Measurements from ENCODE around the gene GIT1.

Gene GIT1

DNA sequence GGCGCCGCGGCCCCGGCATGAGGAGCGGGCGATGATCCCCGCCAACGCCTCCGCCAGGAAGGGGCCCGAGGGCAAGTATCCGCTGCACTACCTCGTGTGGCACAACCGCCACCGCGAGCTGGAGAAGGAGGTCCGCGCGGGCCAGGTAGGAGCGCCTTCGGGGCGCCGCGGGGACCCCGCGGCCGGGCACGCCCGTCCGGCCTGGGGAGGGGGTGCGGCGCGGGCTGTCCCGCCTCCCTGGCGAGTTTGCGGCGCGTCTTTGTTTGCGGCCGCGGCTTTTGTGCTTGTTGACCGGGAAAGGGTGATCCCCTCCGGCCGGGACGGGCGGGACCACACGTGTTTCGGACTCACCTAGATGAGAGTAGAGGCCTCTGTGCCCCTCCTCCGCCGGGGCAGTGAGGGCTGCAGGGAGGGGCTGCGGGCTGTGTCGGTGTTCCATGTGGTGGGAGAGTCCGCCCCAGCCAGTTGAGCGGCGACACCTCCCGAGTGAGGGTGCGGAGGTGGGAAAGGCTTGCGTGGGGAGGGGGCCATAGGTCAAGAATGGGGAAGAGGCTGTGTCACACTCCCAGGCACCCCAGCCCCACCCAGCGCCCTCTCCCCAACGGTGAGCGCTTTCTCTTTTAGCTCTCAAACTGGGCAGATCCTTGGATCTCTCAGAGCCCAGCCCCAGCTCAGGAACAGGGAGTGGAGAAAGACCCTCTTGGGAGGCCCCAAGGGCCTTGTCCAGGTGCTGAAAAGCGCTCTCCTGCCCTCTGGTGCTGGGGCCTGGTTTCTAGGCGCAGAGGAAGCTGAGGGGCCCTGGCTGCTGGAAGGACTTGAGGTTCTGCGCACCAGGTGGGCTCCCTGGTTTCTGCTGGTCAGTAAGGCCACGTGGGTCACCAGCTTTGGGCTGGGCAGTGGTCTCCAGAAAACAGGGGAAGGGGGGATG lies 4.4 kb upstream of the GIT1 start:
- H3K4me3 ChIP-seq (ENCODE audit: low read depth, low read length), result peak overlapping the region; percentile 57

DNA sequence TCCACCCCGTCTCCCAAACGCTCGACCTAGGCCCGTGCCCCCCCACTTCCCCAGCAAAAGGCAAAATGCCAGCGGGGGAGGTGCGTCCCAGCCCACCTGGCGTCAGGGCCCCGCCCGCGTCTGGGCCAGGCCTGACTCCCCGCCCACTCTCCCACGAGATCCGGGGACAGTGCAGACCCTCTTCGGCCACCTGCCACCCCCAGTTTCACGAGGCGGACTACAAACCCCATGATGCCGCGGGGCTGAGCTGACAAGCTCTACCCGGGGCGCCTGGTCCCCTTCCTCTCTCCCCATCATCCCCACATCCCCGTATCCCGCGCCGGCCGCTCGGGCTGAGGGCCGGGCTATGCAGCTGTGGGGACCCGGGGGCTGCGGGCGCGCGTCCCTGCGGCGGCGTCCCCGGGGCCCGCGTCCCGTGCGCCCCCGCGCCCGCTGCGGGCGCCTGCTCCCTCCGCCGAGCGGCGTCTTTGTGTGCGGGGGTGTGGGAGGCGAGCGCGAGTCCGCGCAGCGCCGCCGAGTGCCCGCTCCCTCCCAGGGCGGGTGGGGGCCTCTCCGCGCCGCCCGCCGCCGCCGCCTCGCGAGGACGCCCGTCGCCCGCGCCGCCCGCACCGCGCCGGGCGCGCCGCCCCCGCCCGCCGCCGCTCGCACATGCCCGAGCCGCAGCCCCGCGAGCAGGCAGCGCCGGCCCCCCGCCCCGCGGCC lies 3.6 kb upstream of the GIT1 start, which contains the start of gene ANKRD13B:
Gene ANKRD13B (plus strand): TSS at position 283 of the 702 bp plus-strand sequence. CDS start 490 bp downstream, outside the sequence.
- peak within 1 kb of the TSS; percentile 67 for H3K4me3 ChIP-seq (ENCODE audit: low read depth, low read length)

DNA sequence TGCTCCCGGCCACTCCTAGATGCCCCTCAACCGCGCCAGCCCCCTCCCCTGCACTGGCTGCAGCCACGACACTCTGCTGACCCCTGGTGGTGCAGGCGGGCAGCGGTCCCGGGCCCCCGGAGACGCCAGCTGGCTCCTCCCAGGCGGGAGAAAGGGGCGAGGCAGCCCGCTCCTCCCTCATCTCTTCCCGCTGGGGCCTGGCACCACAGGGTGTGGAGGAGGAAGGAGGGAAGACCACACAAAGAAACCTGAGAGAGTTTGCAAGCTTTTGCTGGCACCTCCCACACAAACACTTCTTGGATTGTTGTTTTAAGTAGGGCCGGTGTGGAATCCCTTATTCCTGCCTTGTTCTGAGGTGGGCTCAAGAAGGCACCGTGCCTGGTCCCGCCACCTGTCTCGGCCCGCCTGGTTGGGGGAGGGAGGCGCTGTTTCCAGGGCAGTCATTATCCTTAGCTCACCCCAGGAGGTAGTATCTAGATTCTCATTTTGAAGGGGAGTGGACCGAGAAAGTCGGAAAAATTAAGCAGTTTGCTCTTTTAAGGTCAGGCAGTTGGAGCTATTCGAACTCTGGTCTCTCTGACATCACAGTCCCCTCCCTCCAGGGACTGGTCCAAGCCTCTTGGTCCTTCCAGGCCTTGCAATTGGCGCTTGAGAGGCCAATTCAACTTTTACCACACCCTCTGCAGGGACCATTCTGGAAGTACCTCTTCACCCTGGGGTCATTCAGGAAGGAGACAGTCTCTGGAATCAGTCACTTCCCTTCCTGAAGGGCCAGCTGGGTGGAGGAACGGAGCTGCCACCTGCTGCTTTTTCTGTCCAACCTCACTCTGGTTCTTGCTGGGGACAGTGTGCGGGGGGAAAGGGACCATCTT lies 2.5 kb upstream of the GIT1 start:
- peak overlapping the region; percentile 67 for H3K4me3 ChIP-seq (ENCODE audit: low read depth, low read length)

DNA sequence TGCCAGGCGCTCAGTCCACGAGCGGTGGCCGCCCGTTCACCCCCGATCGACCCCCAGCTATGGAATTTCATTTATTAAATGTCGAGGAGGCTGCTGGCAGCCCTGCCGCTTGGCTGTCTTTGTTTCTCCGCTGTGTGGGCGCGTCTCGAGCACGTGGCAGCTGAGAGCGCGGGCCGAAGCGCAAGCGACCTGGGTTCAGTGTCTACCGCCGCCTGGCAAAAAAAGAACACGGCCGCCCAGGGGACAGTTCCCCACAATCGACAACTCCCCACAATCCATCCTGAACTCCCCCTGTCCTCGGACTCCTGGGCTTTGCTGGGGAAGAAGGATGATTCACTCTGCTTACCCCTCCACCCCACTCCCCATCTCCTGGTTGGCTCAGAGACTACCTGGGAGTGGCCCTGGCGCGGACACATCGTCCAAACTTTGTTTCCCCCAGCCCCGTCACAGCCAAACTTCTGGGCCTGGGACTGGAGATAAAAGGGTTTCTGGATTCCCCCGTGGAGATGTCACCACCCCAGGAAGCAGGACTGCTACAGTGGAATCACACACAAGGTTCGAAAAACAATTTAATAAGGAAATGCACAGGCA lies 1.8 kb upstream of the GIT1 start:
- H3K4me3 ChIP-seq (ENCODE audit: low read depth, low read length), result peak overlapping the region; percentile 67

DNA sequence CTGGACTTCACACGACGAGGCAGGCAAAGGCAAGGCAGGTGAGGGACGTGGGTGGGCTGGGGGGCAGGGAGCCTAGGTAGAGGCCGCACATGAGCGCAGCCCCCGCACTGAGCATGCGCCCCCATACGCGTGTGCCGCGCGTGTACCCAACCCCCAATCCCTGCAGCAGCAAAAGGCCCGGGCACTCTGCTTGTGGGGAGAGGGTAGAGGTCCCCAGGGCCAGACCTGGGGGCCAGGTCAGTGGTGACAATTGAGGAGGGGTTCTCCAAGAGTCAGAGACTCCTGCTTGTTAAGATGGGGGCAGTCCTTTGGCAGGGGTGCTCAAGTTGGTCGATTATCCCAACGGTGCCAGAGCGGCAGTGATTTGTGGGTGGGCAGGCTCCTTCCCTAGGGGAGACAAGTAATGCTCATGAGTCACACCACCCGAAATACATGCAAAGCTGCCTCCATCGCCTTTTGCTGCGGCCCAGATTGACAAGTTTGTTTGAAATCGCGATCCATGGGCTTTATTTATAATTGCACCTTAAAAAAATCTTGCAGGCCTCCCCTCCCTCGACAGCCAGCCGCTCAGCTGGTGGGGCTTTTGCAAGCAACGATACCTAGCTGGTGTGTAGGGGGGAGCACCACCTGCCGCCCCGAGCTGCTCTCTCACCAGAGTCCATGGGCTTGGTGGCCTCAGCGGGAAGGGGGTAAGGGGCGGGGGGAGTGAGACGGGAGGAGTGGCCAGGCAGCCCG lies 1.1 kb upstream of the GIT1 start:
- H3K4me3 ChIP-seq (ENCODE audit: low read depth, low read length), result peak overlapping the region; percentile 67

DNA sequence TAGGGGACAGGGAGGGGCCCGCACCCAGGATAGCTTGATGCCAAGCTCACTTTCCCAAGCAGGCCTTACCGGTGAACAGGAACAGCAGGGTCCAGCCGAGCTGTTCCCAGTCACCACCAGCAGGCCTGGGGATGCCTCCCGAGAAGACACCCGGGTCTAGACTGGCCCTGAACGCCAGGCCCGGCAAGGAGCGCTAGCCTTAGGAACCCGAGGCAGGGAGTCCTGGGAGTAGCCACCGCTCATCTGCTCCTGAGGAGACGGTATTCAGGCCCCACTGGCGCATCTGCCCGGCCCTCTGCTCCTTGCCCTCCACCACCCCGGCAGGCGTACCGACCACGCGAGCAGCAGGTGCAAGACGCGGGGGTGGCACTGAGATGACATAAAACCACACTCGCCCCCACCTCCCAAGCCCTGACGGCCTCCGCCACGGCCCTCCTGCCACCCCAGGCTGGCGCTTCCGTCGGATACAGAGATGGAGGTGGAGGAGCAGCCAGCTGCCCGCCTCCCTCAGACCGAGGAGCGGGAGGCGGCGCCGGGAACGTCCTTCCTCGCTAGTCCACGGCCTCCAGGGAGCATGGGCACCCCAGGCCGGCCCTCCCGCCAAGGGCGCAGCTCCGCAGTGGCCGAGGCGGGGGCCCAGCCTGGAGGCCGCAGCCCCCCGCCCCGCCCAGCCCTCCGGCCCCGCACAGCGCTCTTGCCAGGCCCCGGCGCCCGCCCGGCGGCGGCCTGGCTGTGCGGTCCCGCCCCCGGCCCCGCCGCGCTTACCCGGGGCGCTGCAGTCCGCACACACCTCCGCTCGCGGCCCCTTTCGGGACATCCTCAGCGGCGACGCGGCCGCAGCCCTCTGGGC lies 661 bp downstream of the GIT1 start:
- H3K4me3 ChIP-seq (ENCODE audit: low read depth, low read length), result peak overlapping the region; percentile 65

DNA sequence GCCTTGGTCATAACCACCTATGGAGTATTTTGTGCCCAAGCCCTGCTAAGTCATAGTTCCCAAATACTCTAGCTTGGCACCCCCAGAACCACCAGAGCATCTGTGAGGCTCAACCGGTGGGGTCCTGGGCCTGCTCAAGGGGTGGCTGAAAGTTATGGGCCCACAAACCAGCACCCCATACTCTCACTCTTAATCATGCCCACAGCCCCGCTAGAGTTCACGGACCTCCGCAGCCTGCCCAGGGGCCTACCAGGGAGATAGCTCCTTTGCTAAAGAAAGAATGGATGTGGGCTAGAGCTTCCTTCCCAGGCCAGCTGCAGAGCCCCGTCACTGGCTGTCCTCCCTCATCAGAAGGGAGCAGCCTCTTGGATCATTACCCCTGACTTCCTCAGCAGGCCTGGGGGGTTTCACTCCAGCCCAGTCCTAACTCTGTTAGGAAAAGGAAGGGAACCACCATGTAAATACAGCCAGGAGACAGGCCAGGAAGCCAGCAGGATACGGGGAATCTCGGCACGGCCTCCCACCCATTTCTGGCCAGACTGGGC lies 1.4 kb downstream of the GIT1 start:
- H3K4me3 ChIP-seq (ENCODE audit: low read depth, low read length), result peak overlapping the region; percentile 65

DNA sequence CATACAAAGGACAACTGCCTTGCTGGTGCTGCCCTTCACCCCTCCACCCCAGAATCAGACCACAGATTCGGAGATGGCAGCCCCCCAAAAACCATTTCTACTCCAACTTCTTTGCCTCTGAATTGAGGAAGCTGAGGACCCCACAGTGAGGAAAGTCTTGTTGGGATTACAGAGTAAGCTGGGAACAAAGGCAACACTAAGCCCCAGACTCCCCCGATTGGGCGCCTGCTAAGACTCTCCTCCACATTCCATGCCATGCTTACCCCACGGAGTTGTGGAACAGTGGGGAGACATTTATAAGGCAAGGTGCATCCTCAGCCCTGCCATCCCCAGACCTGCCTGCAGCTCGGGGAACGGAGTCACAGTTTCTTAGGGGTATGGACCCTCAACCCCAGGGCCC lies 1.9 kb downstream of the GIT1 start:
- H3K4me3 ChIP-seq (ENCODE audit: low read depth, low read length), result no peak overlapping the region

DNA sequence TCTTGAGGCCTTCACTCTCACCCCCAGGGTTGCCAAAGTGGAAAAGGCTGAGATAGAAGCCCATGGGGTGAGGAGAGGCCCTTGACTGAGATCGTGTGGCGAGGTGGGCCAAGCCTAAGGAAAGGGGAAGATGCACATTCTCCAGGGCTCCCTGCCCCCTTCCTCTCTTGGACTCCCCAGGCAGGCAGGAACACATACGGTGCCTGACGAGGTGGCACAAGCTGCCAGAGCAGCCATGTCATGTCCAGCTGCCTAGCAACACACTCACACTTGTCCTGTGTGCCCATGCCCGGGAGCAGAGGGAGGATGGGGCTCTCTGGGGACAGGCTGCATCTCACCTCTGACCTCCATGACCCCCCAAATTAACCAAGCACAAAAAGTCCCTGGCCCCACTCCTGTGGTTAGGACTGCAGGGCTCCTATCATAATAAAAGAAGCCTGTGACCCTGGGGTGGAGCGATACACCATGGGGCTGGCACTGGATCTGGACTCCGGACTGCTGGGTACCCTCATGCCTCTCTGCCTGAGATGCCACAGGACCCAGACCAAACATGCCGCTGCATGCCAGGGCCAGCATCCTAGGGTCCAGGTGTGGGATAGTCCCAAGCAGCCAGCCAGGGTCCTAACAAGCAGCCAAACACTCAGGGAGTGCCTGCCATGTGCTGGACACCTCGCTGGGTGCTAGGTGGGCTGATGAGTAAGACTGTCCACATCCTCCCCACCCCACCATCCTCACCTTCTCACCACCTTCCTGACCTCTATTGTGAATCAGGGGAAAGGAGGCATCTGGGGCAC lies 2.6 kb downstream of the GIT1 start:
- no peak overlapping the region for H3K4me3 ChIP-seq (ENCODE audit: low read depth, low read length)

DNA sequence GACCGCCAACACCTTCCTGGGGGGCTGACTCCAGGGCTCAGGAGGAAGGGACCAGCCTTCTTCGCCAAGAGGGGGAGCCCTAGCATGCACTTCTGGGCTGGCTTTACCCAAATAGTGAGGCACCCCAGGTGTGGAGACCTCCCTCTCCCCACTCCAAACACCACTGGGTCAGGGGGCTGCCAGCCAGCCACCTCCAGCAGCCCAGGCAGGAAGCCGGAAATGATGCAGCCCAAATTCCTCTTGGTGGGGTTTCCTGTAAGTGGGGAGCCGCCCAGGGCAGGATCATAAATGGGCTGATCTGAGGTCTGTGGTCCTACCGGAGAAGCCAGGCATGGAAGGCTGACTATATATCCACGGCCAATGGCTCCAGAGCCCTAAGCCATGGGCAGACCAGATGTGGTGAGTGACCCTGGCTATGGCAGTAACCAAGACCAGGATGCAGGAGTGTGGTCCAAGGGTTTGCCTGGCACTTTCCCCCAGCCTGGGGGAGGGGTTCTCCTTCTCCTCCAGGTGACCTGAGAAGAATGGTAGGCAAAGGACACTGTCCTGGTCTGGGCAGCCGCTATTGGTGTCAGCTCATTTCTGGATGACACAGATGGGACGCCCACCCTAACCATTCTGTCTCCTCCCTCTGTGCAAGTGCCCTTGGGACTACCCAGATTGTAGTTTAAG lies 4.2 kb downstream of the GIT1 start:
- H3K4me3 ChIP-seq (ENCODE audit: low read depth, low read length), result no peak overlapping the region

DNA sequence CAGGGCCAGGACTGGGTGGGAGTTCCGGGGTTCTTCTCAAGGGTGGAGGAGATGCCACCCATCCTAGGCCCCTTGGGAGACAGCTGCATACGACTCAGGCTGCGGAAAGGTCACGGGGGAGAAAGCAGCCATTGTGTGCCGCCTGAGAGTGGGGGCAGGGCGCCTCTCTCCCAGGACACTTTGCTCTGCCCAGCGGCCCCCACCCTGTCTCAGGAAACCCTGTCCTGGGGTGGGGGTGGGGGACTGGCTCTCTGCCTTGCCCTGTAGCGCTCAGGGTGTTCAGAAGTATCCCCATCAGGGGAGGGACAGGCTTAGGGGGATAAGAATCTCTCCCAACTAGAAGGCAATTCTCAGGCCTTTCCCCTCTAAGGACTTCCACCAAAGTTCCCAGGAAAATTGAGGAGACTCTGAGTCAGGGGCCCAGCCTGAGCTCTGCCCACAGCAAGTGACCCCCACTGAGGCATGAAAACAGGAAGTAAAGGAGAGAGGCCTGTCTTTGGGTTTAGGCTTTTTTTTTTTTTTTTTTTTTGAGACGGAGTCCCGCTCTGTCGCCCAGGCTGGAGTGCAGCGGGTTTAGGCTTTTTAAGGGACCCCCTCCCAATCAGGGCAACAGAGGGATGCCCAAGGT lies 4.9 kb downstream of the GIT1 start:
- H3K4me3 ChIP-seq (ENCODE audit: low read depth, low read length), result no peak overlapping the region

DNA sequence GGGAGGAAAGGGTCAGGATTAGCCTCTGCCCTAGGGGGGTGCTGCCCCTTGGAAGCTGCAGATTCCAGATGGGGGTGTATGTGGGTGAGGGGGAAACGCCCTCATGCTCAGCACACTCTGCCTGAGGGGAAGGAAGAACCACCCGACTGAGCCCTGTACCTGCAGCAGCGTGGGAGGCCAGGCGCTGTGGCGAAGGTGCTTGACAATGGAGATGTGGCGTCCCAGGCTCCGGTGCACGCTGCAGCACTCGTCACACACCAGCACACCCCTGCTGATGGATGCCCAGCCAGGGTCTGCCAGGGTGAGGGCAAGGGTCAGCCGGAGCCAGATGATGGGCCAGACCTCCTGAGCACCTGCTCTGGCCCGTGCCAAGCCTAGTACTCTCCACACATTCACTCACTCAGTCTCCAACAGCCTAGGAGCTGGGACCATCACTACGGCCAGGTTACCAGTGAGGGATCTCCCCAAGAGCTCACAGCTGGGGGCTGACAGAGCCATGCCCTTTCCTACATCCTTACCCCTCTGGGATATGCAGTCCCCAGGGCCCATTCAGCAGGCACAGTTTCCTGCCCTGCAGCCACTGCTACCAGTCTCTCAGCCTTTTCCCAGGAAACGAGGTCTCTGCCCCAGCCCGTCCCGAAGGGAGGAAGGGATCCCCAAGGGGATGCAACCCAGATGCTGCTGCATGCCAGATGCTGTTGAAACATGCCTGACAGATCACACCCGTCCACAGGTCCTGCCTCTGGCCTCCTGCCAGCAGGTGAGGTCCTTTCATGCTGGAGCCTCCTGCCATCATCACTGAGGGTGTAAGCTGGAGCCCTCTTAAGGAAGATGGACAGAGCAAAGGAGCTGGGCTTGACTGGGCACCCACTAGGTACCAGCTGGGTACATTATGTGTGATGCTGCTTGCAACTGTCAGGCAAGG lies 5.9 kb downstream of the GIT1 start:
- H3K4me3 ChIP-seq (ENCODE audit: low read depth, low read length), result no peak overlapping the region

DNA sequence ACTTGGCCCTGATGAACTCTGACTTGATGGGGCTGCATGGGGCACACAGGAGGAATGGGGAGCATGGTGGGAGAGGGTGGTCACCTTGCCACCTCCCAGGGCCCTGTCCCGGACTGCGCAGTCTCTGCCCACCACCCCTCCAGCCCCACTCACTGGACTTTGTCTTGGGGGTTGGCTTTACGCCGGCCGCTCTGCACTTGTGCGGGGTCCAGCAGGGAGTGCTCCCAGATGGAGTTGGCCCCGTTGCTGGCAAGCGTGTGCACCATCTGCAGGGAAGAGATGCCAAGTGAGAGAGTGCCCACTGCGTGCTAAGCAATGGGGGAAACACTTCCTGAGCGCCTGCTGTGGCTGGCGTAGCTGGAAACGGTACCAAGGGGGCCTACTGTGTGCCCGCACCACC lies 6.7 kb downstream of the GIT1 start:
- no peak overlapping the region for H3K4me3 ChIP-seq (ENCODE audit: low read depth, low read length)

DNA sequence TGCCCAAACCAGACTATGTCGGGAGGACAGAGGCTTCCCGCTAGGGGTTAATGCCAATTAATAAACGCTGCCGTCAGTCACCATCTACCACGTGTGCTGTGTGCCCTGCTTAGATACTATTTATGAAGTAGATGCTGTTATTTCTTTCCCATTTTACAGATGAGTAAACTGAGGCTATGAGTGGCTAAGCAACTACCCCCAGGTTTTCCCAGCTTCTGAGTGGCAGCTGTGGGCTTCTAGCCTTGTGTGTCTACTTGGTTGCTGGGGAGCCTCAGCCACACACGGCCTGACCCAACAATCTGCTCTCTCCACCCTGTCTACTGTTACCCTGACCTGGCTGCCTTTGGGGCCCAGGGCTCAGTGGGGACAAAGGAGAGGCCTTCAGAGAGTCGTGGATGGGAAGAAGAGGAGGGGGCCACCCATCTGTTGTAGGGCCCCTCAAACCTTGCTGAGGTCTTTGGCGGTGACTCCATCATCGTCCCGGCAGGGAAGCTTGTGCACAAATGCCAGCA lies 7.1 kb downstream of the GIT1 start:
- H3K4me3 ChIP-seq (ENCODE audit: low read depth, low read length), result no peak overlapping the region

DNA sequence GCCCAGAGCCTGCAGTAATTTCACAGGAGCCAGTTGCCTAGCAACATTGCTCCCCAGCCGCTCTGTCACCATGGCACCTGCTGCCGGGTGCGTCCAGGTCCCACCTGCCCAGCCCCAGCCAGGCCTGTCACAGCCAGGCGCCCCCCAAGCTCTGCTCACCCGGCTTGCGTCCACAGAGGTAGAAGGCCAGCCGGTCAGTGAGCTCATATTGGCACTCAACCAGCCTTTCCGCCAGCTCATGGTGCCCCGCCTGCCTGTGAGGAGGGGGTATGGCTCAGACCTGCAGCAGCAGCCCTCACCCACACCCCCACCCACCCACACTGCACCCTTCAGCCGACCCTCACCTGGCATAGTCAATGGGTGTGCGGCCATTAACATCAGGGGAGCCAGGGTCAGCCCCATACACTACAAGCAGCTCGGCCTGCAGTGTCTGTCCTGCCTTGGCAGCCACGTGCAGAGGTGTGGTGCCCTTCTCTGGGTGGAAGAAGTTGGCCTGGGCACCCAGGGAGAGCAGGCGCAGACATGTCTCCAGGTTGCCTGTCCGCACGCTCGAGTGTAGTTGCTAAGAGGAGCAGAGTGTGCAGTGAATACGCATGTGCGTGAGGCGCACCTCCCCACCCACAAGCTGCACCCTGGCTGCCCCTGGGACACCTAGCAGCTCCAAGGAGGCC lies 7.7 kb downstream of the GIT1 start:
- no peak overlapping the region for H3K4me3 ChIP-seq (ENCODE audit: low read depth, low read length)

All from iPS-11a (cell line).